Nephron (organoid): ENCODE results near the gene ZNF524.
"Not testable (repeated sequence)": the region's sequence is repeated elsewhere in the genome, so short reads cannot be mapped to it uniquely, and the experiment has no call there.

ENCODE experiments used
- H3K27ac Mint-ChIP-seq, 3 experiments: 2 replicates each; pipeline ENCODE4 v1.8.0; 2020; ENCODE audit warnings: mixed read lengths in 3 of 3, mild to moderate bottlenecking in 2 of 3, moderate library complexity in 1 of 3
- H3K27me3 Mint-ChIP-seq: 2 replicates; pipeline ENCODE4 v1.8.0; 2021; ENCODE audit warnings: low read depth, mild to moderate bottlenecking, moderate library complexity, mixed read lengths
- H3K36me3 Mint-ChIP-seq: 2 replicates; pipeline ENCODE4 v1.8.0; 2020; ENCODE audit warnings: low read depth, mixed read lengths
- H3K4me1 Mint-ChIP-seq: 2 replicates; pipeline ENCODE4 v1.8.0; 2020; ENCODE audit warnings: mixed read lengths
- H3K4me3 Mint-ChIP-seq, 3 experiments: 2 replicates each; pipeline ENCODE4 v1.8.0; 2020; ENCODE audit warnings: mild to moderate bottlenecking in 3 of 3, mixed read lengths in 3 of 3, moderate library complexity in 2 of 3
- H3K9me3 Mint-ChIP-seq: 2 replicates; pipeline ENCODE4 v1.8.0; 2020; ENCODE audit warnings: mixed read lengths
- CTCF ChIP-seq, 3 experiments: fragments of 200-600 bp; sonication (generic); IDR thresholded peaks; one replicate each; pipeline ENCODE4 v1.5.0; 2021; ENCODE audit warnings: antibody characterized with exemption in 3 of 3; ENCODE audit not compliant: unreplicated experiment in 3 of 3

The ZNF524 gene

DNA sequence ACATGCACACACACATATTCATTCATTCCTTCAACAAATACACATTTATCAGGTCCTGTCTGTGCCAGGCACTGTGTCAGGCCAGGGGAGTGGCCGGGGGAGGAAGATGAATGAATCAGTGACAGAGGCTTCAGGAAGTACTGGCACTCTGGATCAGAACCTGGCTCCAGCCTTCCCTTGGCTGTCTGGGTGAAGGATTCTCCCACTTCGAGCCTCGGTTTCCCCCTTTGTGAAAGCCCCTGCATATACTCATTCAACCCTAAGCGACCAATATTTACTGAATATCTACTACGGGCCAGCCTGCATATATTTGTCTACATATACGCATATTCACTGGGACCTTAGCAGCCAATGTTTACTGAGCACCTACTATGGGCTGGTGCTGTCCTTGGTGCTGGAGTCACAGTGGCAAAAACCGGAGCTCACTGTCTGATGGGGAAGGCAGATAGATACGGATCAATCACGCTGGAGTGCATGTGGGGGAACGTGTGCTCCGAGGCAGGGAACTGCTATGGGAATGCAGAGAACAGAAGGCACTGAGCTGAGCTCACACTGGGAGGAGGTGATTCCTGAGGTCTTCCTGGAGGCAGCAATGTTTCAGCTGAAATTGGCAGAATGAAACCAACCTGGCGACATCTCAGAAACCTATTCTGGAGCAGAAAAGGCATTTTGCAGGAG is 18.8 kb upstream of the ZNF524 start:
- H3K4me1 Mint-ChIP-seq = peaks cover 37% of the 10 kb centered on the region
- H3K9me3 Mint-ChIP-seq = no peaks in the 10 kb centered on the region
- peak overlapping the region; percentile 99 for H3K4me3 Mint-ChIP-seq
- peak overlapping the region; percentile 87 to 98 (median 96) for H3K27ac Mint-ChIP-seq
- no peak for TF ChIP-seq CTCF (IDR thresholded peaks at IDR 0.05; ENCODE audit: unreplicated experiment in 3 of 3)
- H3K36me3 Mint-ChIP-seq = peaks cover 17% of the 10 kb centered on the region
- H3K27me3 Mint-ChIP-seq = peaks cover 3% of the 10 kb centered on the region

DNA sequence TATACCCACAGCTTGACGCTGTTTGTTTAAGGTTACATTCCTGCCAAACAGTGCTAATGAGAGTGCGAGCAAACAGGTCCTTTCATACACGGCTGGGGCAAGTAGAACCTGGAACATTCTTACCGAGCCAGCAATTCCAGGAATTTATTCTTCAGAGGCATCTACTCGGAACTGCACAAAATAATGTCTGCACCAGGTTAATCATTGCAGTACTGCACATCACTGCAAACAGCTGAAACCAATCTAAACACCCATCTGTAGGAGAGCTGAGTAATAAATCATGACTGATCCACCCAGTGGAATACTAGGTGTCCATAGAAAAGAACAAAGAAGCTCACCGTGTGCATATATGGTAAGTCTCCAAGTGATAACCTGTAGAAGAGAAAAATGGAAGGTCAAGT is 18.3 kb upstream of the ZNF524 start:
- Mint-ChIP-seq H3K36me3 (peaks cover 12% of the 10 kb centered on the region), H3K4me1 (peaks cover 42% of the 10 kb centered on the region), H3K27me3 (peaks cover 6% of the 10 kb centered on the region), H3K4me3 (peak overlapping the region; percentile 99), H3K9me3 (no peaks in the 10 kb centered on the region), H3K27ac (peak overlapping the region; percentile 87 to 98 (median 96))
- no peak for TF ChIP-seq CTCF (IDR thresholded peaks at IDR 0.05; ENCODE audit: unreplicated experiment in 3 of 3)

GRCh38 chr19:55582284-55582683 is 17.8 kb upstream of the ZNF524 start:
- peaks cover 47% of the 10 kb centered on the region for H3K4me1 Mint-ChIP-seq
- not testable (repeated sequence) for H3K36me3 Mint-ChIP-seq, H3K9me3 Mint-ChIP-seq, H3K27me3 Mint-ChIP-seq
- peak overlapping the region; percentile 87 to 98 (median 96) for H3K27ac Mint-ChIP-seq
- H3K4me3 Mint-ChIP-seq = peak overlapping the region; percentile 99

DNA sequence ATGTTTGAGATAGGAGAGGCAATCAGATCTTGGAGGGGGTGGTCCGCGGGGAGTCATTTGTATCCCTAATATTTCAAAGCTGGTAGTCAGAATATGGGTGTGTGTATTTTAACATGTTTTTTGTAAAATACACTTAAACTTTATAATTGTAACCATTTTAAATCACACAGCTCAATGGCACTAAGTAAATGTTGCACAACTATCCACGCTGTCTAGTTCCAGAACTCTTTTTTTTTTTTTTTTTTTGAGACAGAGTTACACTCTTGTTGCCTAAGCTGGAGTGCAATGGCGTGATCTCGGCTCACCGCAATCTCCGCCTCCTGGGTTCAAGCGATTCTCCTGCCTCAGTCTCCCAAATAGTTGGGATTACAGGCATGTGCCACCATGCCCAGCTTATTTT is 16.2 kb upstream of the ZNF524 start:
- not testable (repeated sequence) for H3K36me3 Mint-ChIP-seq, H3K27me3 Mint-ChIP-seq, H3K9me3 Mint-ChIP-seq
- H3K27ac Mint-ChIP-seq = peak overlapping the region; percentile 82 to 99 (median 97)
- peak overlapping the region in 1 of 3 experiments; percentile 26 for H3K4me3 Mint-ChIP-seq
- H3K4me1 Mint-ChIP-seq = peaks cover 50% of the 10 kb centered on the region

GRCh38 chr19:55584871-55585270 is 15.2 kb upstream of the ZNF524 start:
- peaks cover under 1% of the 10 kb centered on the region for H3K36me3 Mint-ChIP-seq
- H3K27me3 Mint-ChIP-seq = peaks cover 6% of the 10 kb centered on the region
- peaks cover 46% of the 10 kb centered on the region for H3K4me1 Mint-ChIP-seq
- TF ChIP-seq CTCF (IDR thresholded peaks at IDR 0.05; ENCODE audit: unreplicated experiment in 3 of 3) = no peak
- no peaks in the 10 kb centered on the region for H3K9me3 Mint-ChIP-seq
- H3K27ac Mint-ChIP-seq = peak overlapping the region; percentile 97 to 100 (median 99)
- peak overlapping the region; percentile 77 to 80 (median 78) for H3K4me3 Mint-ChIP-seq

DNA sequence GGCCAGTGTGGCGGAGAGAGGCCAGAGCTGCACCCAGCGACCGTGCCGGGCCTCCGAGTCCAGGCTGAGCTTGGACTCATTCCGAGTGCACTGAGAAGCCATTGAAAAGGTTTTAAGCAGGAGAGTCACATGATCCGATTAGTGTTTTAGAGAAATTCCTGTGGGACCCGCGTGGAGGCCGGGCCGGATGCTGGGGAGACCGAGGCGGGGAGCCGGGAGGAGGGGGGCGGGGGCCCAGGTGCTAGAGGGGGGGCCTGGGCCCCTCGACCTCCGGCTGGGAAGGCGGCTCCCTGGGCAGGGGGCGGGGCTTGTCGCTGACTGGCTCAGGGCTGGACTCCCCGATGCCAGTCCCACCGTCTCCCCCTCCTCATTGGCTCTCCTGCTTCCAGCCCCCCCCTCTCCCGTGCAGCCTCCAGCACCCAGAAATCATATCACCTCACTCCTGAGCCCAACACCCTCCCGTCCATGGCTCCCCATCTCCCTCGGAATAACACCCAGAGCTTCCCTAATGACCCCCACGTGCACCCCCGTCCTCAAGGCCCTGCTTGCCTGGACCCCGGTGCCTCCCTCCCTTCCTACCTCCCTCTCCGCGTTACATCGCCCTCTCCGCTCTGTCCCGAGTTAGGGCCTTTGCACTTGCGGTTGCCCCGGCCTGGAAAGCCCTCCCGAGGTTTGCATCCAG is 14.3 kb upstream of the ZNF524 start:
- Mint-ChIP-seq H3K36me3 (no peaks in the 10 kb centered on the region), H3K9me3 (no peaks in the 10 kb centered on the region), H3K4me1 (peaks cover 45% of the 10 kb centered on the region), H3K27ac (peak overlapping the region; percentile 97 to 100 (median 99)), H3K27me3 (peaks cover 6% of the 10 kb centered on the region), H3K4me3 (peak overlapping the region; percentile 77 to 84 (median 80))
- no peak for TF ChIP-seq CTCF (IDR thresholded peaks at IDR 0.05; ENCODE audit: unreplicated experiment in 3 of 3)
